Neuron (in vitro differentiated cells): ENCODE data around the gene RESF1.

Experiments used
- H2AFZ ChIP-seq: one replicate; pipeline ENCODE4 v1.6.1; 2013; ENCODE audit warnings: low read depth, mild to moderate bottlenecking, inconsistent platforms, low read length, moderate library complexity
- H3K27me3 ChIP-seq: one replicate; pipeline ENCODE4 v1.6.1; 2013; ENCODE audit warnings: low read length; ENCODE audit not compliant: insufficient read depth
- H3K36me3 ChIP-seq: one replicate; pipeline ENCODE4 v1.6.1; 2013; ENCODE audit warnings: low read length; ENCODE audit not compliant: insufficient read depth
- H3K4me1 ChIP-seq: one replicate; pipeline ENCODE4 v1.6.1; 2013; ENCODE audit warnings: low read length; ENCODE audit not compliant: insufficient read depth
- H3K4me3 ChIP-seq: 2 replicates; pipeline ENCODE4 v1.5.1; 2013; ENCODE audit warnings: mild to moderate bottlenecking, low read length, moderate library complexity
- H3K9me3 ChIP-seq: one replicate; pipeline ENCODE4 v1.6.1; 2013; ENCODE audit warnings: low read length

Gene RESF1

GRCh38 chr12:31950492-31950891, 8.7 kb upstream of the RESF1 start:
- Histone ChIP-seq H3K9me3 (no peaks in the 10 kb centered on the region), H3K4me1 (no peaks in the 10 kb centered on the region), H3K4me3 (no peak overlapping the region)

GRCh38 chr12:31951008-31951407, 8.2 kb upstream of the RESF1 start:
- Histone ChIP-seq H3K9me3 (no peaks in the 10 kb centered on the region), H3K27me3 (no peaks in the 10 kb centered on the region), H3K4me1 (no peaks in the 10 kb centered on the region), H3K4me3 (no peak overlapping the region), H3K36me3 (no peaks in the 10 kb centered on the region), H2AFZ (no peak overlapping the region)

More at GRCh38 chr12:31950492-31950891, 8.7 kb upstream of the RESF1 start:
- no peaks in the 10 kb centered on the region for H3K36me3 ChIP-seq
- H2AFZ ChIP-seq, result no peak overlapping the region
- H3K27me3 ChIP-seq, result no peaks in the 10 kb centered on the region

DNA sequence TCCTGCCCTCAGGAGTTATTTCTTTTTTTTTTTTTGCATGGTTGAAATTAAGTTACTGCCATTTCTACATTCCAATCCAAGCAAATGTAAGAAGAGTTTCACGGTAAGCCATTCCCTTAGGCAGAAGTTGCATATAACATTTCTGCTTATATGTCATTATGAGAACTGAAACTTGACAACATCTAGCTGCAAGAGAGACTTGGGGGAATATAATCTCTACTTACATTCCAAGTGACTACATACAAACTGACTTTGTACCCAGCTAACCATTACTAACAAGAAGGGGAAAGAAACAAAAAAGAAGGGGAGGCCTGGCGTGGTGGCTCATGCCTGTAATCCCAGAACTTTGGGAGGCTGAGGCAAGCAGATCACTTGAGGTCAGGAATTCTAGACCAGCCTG, 7.3 kb upstream of the RESF1 start:
- Histone ChIP-seq H3K4me1 (no peaks in the 10 kb centered on the region), H3K27me3 (no peaks in the 10 kb centered on the region), H2AFZ (no peak overlapping the region), H3K4me3 (no peak overlapping the region), H3K36me3 (no peaks in the 10 kb centered on the region), H3K9me3 (no peaks in the 10 kb centered on the region)

- no peaks in the 10 kb centered on the region for H3K9me3 ChIP-seq
- no peak overlapping the region for H3K4me3 ChIP-seq
- no peak overlapping the region for H2AFZ ChIP-seq
- no peaks in the 10 kb centered on the region for H3K27me3 ChIP-seq
- H3K4me1 ChIP-seq, result no peaks in the 10 kb centered on the region
- no peaks in the 10 kb centered on the region for H3K36me3 ChIP-seq
Observed at GRCh38 chr12:31952418-31952817, 6.8 kb upstream of the RESF1 start.

- Histone ChIP-seq H3K36me3 (no peaks in the 10 kb centered on the region), H2AFZ (no peak overlapping the region), H3K9me3 (no peaks in the 10 kb centered on the region), H3K4me1 (peaks cover 3% of the 10 kb centered on the region), H3K4me3 (no peak overlapping the region), H3K27me3 (no peaks in the 10 kb centered on the region)
Observed at GRCh38 chr12:31954925-31955858, 4.0 kb upstream of the RESF1 start.

GRCh38 chr12:31958569-31959160, 550 bp upstream of the RESF1 start:
- H3K27me3 ChIP-seq, result no peaks in the 10 kb centered on the region
- peak overlapping the region; percentile 82 for H3K4me3 ChIP-seq

DNA sequence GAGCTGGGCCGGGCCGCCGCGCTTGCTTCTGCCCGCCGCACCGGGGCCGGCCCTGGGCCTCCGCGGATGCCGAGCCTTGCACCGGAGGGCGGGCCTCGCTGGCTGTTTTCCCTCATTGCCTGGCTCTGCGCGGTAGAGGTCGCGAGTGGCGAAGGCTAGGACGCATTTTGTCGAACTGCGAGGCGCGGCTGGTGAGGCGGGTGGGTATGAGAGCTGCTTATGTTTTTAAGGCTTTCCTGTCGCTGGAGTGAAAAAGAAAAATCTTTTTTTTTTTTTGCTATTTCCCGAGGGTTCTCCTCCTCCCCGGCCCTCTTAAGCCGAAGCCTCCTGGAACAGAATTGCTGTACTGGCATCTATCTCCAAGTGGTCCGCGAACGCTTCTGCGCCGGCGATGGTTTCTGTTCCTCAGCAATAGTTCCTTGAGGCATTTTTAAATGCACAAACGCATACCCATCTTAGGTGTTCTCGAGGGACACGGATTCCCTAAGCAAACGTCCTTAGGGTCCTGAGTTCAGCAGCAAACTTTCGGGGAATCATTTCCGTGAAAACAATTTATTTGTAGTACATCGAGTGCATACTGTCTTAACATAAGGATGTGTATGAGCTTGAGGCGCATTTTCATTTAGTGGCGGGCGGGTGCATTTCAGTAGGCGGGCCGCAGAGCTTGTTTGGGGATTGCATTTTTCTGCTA, 631 bp downstream of the RESF1 start:
- Histone ChIP-seq H3K4me3 (peak overlapping the region; percentile 82), H2AFZ (peak overlapping the region; percentile 88), H3K9me3 (peaks cover 6% of the 10 kb centered on the region), H3K4me1 (peaks cover 12% of the 10 kb centered on the region), H3K36me3 (peaks cover 30% of the 10 kb centered on the region), H3K27me3 (no peaks in the 10 kb centered on the region)

More at GRCh38 chr12:31958569-31959160, 550 bp upstream of the RESF1 start:
- Histone ChIP-seq H2AFZ (peak overlapping the region; percentile 88), H3K36me3 (peaks cover 18% of the 10 kb centered on the region), H3K4me1 (peaks cover 12% of the 10 kb centered on the region), H3K9me3 (no peaks in the 10 kb centered on the region)

- H3K27me3 ChIP-seq, result no peaks in the 10 kb centered on the region
- H3K36me3 ChIP-seq, result peaks cover 37% of the 10 kb centered on the region
- H3K4me1 ChIP-seq, result peaks cover 12% of the 10 kb centered on the region
- H2AFZ ChIP-seq, result no peak overlapping the region
- H3K4me3 ChIP-seq, result peak overlapping the region; percentile 82
- H3K9me3 ChIP-seq, result peaks cover 9% of the 10 kb centered on the region
Observed at GRCh38 chr12:31961137-31961536, 1.9 kb downstream of the RESF1 start.

DNA sequence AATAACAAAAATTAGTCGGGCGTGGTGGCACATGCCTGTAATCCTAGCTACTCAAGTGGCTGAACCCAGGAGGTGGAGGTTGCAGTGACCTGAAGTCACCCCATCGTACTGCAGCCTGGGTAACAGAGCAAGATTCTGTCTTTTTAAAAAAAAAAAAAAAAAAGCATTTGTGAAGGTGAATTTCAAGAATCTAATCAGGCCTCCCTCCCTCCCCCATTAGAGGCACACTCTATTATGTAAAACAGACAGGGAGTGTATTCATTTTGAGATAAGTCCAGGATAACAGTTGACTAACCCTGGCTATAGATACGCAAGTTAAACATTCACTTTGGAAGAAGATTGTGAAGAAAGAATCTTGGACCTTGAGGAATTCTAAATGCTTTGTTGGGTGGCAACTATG, 2.9 kb downstream of the RESF1 start:
- Histone ChIP-seq H2AFZ (no peak overlapping the region), H3K4me3 (no peak overlapping the region), H3K27me3 (no peaks in the 10 kb centered on the region), H3K4me1 (peaks cover 12% of the 10 kb centered on the region), H3K9me3 (peaks cover 9% of the 10 kb centered on the region), H3K36me3 (peaks cover 37% of the 10 kb centered on the region)

DNA sequence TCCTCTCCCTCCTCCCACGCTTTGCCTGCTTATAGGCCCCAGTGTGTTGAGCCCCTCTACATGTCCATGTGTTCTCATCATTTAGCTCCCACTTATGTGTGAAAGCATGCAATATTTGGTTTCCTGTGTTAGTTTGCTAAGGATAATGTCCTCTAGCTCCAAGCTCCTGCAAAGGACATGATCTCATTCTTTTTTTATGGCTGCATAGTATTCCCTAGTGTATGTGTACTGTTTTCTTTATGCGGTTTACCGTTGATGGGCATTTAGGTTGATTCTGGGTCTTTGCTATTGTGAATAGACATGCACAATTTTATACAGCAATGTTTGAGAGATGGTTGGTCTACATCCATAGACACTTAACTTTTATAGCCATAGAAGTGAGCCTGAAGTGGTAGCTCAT, 5.1 kb downstream of the RESF1 start:
- Histone ChIP-seq H3K27me3 (no peaks in the 10 kb centered on the region), H3K4me3 (no peak overlapping the region), H3K36me3 (peaks cover 44% of the 10 kb centered on the region)

GRCh38 chr12:31965090-31965489, 5.9 kb downstream of the RESF1 start:
- peaks cover 49% of the 10 kb centered on the region for H3K36me3 ChIP-seq

More for the DNA sequence above, 5.1 kb downstream of the RESF1 start:
- Histone ChIP-seq H3K9me3 (peaks cover 11% of the 10 kb centered on the region), H3K4me1 (peaks cover 9% of the 10 kb centered on the region), H2AFZ (no peak overlapping the region)

GRCh38 chr12:31966558-31967205, 7.5 kb downstream of the RESF1 start:
- Histone ChIP-seq H3K27me3 (no peaks in the 10 kb centered on the region), H3K36me3 (peaks cover 58% of the 10 kb centered on the region), H3K4me3 (no peak overlapping the region), H3K9me3 (peaks cover 23% of the 10 kb centered on the region), H3K4me1 (no peaks in the 10 kb centered on the region), H2AFZ (no peak overlapping the region)

More at GRCh38 chr12:31965090-31965489, 5.9 kb downstream of the RESF1 start:
- Histone ChIP-seq H3K27me3 (no peaks in the 10 kb centered on the region), H2AFZ (no peak overlapping the region), H3K9me3 (peaks cover 13% of the 10 kb centered on the region), H3K4me1 (peaks cover 9% of the 10 kb centered on the region), H3K4me3 (no peak overlapping the region)
